ENCODE measurements around the gene SRSF9.
"Not testable (repeated sequence)": the region's sequence is repeated elsewhere in the genome, so short reads cannot be mapped to it uniquely, and the experiment has no call there.

SRSF9 gene

DNA sequence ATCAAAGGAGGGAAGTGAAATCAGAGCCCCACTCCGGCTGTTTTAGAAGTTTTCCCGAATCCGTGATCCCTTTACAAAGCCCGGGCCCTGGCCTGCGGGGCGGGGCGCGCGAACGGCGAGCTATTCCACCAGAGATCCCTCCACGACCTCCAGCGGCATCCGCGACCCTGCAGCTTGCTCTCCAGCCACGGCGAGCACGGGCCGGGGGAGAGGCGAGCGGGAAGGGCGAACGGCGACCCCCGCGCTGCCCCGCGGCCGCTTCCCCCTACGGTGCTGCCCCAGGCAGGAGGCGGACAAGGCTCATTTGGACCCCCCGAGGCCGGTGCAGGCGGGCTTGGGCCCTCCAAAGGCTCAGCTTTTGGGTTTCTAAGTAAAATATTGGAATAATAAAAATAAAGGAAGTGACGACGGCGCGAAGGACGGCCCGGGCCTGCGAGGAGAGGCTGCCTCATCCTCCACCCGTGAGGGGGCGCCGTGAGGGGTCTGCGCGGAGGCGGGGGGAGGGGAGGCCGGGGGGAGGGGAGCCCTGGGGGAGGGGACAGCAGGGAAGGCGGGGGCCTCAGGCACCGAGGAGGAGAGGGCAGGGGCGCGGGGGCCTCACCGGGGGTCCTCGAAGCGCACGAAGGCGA is 613 bp downstream of the SRSF9 start:
- H3K4me1 Mint-ChIP-seq: peaks cover 55% of the 10 kb centered on the region
- H3K36me3 Mint-ChIP-seq (ENCODE audit: low read depth): peaks cover 35% of the 10 kb centered on the region
- H3K27ac Mint-ChIP-seq: peak overlapping the region; percentile 89
- no peaks in the 10 kb centered on the region for H3K27me3 Mint-ChIP-seq
- no peaks in the 10 kb centered on the region for H3K9me3 Mint-ChIP-seq
- ATAC-seq: peak; percentile 6
- DNase-seq: peak; percentile 62
- H3K4me3 Mint-ChIP-seq: peak overlapping the region; percentile 94

DNA sequence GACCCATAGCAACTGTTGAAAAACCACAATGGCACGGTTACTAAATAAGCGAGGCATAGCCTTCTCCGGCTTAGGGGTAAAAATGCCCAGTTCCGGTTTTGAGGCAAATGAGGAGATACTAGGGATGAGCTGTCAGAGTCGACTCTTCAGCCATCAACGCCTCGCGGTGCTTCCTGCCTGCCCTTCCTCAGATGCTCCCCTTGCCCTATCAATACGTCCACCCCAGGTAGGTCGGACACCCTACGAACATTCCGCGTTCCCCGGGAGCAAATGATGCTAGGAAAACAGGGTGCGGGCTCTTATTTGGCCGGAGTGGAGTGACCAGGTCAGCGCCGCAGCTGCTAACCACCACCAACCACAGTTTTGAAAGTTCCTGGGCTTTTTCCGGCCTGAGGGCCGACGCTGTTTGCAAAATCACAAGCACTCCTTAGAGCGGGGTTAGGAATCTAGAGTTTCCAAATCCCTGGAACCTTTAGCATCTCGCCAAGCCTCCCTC is 1.2 kb downstream of the SRSF9 start:
- H3K27ac Mint-ChIP-seq: peak overlapping the region; percentile 89
- H3K4me3 Mint-ChIP-seq: peak overlapping the region; percentile 94
- DNase-seq: peak; percentile 34
- no peaks in the 10 kb centered on the region for H3K27me3 Mint-ChIP-seq
- ATAC-seq: no peak
- H3K4me1 Mint-ChIP-seq: peaks cover 51% of the 10 kb centered on the region
- H3K9me3 Mint-ChIP-seq: no peaks in the 10 kb centered on the region
- H3K36me3 Mint-ChIP-seq (ENCODE audit: low read depth): peaks cover 41% of the 10 kb centered on the region

DNA sequence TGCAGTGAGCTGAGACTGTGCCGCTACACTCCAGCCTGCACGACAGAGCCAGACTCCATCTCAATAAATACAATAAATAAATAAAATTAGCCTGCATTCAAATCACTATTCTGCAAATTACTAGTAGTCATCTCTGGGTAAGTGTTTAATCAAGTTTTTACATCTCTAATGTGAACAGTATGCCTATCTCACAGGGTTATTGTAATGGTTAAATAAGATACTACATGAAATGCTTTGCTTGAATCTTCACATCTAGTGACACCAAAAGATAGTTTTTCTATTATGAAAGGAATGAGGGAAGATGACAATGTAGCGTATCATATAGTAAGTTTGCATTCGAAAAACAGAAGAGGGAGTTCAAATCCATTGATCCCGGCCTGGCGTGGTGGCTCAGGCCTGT is 2.1 kb downstream of the SRSF9 start:
- Mint-ChIP-seq H3K27ac (peak overlapping the region; percentile 71), H3K4me1 (peaks cover 48% of the 10 kb centered on the region), H3K27me3 (no peaks in the 10 kb centered on the region), H3K9me3 (no peaks in the 10 kb centered on the region), H3K4me3 (peak overlapping the region; percentile 94), H3K36me3 (ENCODE audit: low read depth) (peaks cover 47% of the 10 kb centered on the region)
- ATAC-seq: no peak
- DNase-seq: no peak

DNA sequence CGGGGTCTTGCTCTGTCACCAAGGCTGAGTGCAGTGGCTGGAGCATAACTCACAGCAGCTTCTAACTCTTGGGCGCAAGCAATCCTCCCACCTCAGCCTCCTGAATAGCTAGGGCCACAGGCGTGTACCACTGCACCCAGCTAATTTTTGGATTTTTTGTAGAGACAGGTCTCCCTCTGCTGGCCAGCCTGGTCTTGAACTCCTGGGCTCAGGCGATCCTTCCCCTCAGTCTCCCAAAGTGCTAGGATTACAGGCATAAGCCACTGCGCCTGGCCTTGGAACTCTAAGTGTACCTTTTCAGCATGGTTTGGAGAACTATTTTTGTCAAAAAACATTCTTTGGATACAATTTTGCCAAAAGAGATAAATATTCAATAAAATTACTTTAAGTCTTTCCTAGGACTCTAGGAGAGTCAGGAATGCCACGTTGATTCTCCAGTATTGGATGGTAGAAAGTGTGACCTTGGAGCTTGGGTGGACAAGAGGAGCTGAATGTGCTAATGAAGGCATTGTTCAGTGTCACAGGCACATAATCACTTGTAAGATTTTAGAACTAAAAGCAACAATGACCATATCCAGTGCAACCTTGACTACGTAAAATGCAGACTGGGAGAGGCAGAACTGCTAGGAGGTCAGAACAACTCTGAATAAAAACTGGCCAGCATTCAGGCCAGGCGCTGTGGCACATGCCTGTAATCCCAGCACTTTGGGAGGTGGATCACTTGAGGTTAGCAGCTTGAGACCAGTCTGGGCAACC is 2.8 kb downstream of the SRSF9 start:
- H3K27ac Mint-ChIP-seq: peak overlapping the region; percentile 11
- DNase-seq: peak; percentile 46
- no peaks in the 10 kb centered on the region for H3K27me3 Mint-ChIP-seq
- no peaks in the 10 kb centered on the region for H3K9me3 Mint-ChIP-seq
- H3K4me1 Mint-ChIP-seq: peaks cover 44% of the 10 kb centered on the region
- ATAC-seq: no peak
- H3K4me3 Mint-ChIP-seq: peak overlapping the region; percentile 41
- peaks cover 52% of the 10 kb centered on the region for H3K36me3 Mint-ChIP-seq (ENCODE audit: low read depth)

DNA sequence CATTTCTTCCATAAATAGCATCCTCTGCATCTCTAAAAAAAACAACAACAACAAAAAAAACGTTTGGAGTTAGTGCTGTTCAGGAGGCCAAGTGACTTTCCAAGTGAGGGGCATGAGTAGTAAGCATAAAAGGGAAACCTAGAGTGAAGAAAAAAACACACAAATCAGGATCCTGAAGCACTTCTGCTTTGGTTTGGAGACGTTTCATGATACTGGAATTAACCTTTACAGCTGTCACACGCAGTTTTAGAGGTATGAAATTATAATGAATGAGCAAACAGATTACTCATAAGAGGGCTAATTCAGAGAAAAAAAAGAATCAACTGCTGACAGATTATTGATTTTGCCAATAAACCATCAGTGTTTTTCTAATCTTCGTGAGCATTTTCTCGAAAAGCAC is 3.8 kb downstream of the SRSF9 start:
- DNase-seq: no peak
- Mint-ChIP-seq H3K4me3 (no peak overlapping the region), H3K36me3 (ENCODE audit: low read depth) (peaks cover 56% of the 10 kb centered on the region), H3K27me3 (no peaks in the 10 kb centered on the region), H3K9me3 (no peaks in the 10 kb centered on the region), H3K27ac (peak overlapping the region; percentile 25), H3K4me1 (peaks cover 38% of the 10 kb centered on the region)
- ATAC-seq: no peak

DNA sequence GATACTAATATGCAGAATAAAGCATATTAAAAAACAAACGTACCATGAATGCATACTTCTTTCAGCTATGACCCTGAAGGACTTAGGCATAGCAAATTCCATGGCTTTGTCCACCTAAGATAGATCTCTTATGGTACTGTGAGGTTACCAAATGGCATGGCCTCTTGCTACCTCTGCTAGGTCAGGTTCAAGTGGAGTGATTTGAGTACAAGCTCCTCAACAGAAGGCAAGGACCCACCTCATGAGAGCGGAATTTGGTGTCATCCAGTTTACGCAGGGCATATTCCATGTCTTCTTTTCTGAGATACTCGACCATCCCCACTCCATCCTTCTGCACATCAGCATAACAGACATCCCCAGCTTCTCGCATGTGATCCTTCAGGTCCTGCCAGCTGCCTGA is 5.8 kb downstream of the SRSF9 start:
- no peaks in the 10 kb centered on the region for H3K27me3 Mint-ChIP-seq
- H3K4me3 Mint-ChIP-seq: no peak overlapping the region
- no peak for DNase-seq
- peaks cover 72% of the 10 kb centered on the region for H3K36me3 Mint-ChIP-seq (ENCODE audit: low read depth)
- no peak overlapping the region for H3K27ac Mint-ChIP-seq
- peaks cover 30% of the 10 kb centered on the region for H3K4me1 Mint-ChIP-seq
- H3K9me3 Mint-ChIP-seq: no peaks in the 10 kb centered on the region
- ATAC-seq: no peak

DNA sequence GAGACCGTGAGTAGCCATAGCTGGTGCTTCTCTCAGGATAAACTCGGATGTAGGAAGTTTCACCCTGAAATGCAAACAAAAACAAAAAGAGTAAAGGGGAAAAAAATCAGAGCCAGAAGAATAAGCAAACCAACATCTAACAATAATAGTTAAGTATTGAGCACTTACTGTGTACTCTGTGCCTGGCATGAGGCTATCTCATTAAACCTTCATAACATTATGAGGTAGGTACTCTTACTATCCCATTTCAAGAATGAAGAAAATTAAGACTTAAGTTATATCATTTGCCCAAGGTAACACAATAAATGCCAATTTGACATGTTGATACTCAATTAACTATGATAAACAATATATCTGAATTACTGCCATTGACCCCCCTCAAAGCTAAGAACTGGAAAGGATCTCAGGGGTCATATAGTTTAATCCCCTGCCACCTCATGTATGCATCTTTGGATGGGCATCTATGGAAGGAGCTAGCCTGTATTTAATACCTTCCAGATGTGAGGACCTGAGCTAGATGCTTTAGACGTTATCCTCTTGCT is 7.4 kb downstream of the SRSF9 start:
- ATAC-seq (no peak), DNase-seq (no peak)
- Mint-ChIP-seq H3K27me3 (no peaks in the 10 kb centered on the region), H3K4me3 (no peak overlapping the region), H3K36me3 (ENCODE audit: low read depth) (peaks cover 67% of the 10 kb centered on the region), H3K27ac (peak overlapping the region; percentile 21), H3K4me1 (peaks cover 19% of the 10 kb centered on the region), H3K9me3 (no peaks in the 10 kb centered on the region)

DNA sequence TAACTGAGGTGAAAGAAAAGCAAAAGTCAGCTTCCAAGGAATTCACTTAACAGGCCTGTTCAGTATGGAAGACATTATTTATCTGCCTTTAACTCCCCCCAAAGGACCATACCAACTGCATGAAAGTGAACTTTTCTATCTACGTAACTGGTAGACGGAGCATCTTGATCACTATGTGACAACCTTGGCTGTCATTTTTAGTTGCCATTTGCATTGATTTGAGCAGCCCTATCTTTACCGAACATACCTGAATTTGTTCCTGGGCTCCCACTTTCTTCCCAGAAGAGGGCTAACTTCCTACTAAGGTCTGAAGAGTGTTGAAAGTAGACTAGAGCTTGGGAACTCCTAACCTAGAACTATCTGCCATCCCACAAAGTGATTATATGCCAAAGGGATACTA is 9.4 kb downstream of the SRSF9 start:
- H3K27ac Mint-ChIP-seq: peak overlapping the region; percentile 64
- H3K27me3 Mint-ChIP-seq: no peaks in the 10 kb centered on the region
- H3K36me3 Mint-ChIP-seq (ENCODE audit: low read depth): peaks cover 66% of the 10 kb centered on the region
- no peak for ATAC-seq
- no peak overlapping the region for H3K4me3 Mint-ChIP-seq
- DNase-seq: no peak
- peaks cover under 1% of the 10 kb centered on the region for H3K4me1 Mint-ChIP-seq
- no peaks in the 10 kb centered on the region for H3K9me3 Mint-ChIP-seq

DNA sequence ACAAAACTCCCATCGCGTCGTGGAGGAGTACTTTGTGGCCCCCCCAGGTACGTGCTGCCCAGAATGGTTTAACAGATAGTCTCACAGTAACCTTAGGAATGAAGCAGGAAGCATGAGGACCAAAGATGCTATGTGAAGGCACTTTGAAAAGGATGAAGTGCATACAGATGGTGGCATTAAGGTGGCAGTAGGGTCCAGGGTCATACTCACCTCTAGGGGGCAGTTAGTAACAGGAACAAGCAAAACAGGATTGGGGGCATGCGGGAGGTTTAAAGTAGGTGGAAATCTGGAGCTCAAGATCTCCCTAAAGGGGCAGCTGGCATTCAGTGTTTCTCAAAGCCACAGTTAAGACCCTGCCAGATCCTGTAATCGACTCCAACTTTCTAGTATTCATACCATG is 12.4 kb downstream of the SRSF9 start:
- peaks cover 51% of the 10 kb centered on the region for H3K36me3 Mint-ChIP-seq (ENCODE audit: low read depth)
- H3K4me1 Mint-ChIP-seq: no peaks in the 10 kb centered on the region
- H3K4me3 Mint-ChIP-seq: no peak overlapping the region
- H3K27ac Mint-ChIP-seq: peak overlapping the region; percentile 13
- ATAC-seq (no peak), DNase-seq (no peak)
- H3K9me3 Mint-ChIP-seq: no peaks in the 10 kb centered on the region
- H3K27me3 Mint-ChIP-seq: no peaks in the 10 kb centered on the region

DNA sequence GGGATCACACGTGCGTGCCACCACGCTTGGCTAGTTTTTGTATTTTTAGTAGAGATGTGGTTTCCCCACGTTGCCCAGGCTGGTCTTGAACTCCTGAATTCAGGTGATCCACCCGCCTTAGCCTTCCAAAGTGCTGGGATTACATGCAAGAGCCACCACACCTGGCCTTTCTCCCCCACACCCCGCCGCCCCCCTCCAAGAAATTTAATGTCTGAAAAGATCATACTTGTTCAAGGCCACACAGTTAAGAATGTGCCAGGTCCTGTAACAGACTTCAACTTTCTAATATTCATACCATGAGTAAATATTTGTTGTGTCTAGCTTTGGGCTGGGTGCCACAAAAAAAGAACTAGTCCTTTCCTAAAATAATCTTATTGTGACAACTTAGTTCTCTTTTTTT is 14.2 kb downstream of the SRSF9 start:
- no peak overlapping the region for H3K4me3 Mint-ChIP-seq
- no peaks in the 10 kb centered on the region for H3K9me3 Mint-ChIP-seq
- no peak overlapping the region for H3K27ac Mint-ChIP-seq
- peaks cover 5% of the 10 kb centered on the region for H3K4me1 Mint-ChIP-seq
- peaks cover 43% of the 10 kb centered on the region for H3K36me3 Mint-ChIP-seq (ENCODE audit: low read depth)
- no peaks in the 10 kb centered on the region for H3K27me3 Mint-ChIP-seq
- DNase-seq (no peak), ATAC-seq (no peak)

DNA sequence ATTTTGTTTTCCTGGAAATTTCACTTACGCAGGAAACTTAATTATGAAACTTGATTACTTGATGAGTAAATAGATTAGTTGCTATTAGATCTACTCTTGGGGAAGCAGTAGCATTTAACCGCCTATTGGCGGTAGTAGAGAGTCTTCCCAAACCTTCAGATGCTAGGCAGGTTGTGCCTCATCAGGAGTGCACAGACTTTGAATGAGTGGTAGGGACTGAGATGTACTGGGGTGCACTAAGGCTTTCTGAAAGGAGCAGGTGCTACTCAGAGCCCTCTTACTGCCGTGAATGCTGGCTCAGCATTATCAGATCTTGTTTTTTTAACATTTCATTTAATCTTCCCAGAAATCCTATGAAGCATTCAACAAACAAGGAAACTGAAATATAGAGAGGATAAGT is 15.6 kb downstream of the SRSF9 start:
- Mint-ChIP-seq H3K36me3 (ENCODE audit: low read depth) (peaks cover 40% of the 10 kb centered on the region), H3K27me3 (no peaks in the 10 kb centered on the region), H3K4me3 (no peak overlapping the region), H3K27ac (no peak overlapping the region), H3K4me1 (peaks cover 10% of the 10 kb centered on the region), H3K9me3 (no peaks in the 10 kb centered on the region)
- DNase-seq (no peak), ATAC-seq (peak; percentile 81)

DNA sequence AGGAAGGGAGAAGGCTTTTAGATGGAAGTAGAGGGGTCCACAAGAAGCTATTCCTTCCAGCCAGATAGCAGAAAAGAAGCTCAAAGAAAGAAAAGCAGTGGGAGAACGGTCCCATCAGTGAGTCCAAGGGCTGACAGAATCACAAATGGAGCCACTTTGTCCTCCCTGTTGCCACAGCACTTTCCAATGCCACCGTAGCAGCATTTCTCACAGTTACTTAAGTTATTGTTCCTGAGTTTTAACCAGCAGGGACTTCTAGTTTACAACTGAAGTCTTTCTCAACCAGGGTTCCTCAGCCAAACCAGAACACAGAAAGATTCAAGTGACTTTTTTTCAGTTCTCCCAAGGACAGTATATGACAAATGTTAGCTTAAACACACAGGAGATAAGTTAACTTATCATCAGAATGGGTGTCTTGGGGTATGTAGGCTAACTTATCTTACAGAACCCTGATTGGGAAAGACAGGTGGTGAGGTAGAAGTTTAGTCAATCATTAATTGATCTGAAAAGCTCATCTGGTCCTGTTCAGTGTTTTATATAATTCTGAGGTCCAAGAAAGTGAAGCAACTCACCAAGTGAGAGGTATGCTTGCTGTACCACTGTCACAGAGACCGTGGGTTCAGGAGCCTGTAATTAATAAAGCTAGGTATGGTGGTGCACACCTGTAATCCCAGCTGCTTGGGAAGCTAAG is 16.3 kb downstream of the SRSF9 start:
- Mint-ChIP-seq H3K27me3 (no peaks in the 10 kb centered on the region), H3K4me1 (peaks cover 14% of the 10 kb centered on the region), H3K36me3 (ENCODE audit: low read depth) (peaks cover 34% of the 10 kb centered on the region), H3K9me3 (no peaks in the 10 kb centered on the region), H3K27ac (no peak overlapping the region), H3K4me3 (no peak overlapping the region)
- ATAC-seq (no peak), DNase-seq (no peak)

DNA sequence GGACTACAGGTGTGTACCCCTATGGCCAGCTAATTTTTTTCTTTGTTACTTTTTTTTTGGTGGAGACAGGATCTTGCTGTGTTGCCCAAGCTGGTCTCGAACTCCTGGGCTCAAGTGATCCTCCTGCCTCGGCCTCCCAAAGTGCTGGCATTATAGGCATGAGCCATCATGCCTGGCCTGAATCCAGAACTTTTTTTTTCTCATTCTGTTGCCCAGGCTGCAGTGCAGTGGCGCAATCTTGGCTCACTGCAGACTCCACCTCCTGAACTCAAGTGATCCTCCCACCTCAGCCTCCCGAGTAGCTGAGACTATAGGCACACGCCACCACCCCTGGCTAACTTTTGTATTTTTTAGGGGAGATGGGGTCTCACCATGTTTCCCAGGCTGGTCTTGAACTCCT is 17.0 kb downstream of the SRSF9 start:
- not testable (repeated sequence) for ATAC-seq, H3K27ac Mint-ChIP-seq, DNase-seq, H3K27me3 Mint-ChIP-seq, H3K4me3 Mint-ChIP-seq, H3K9me3 Mint-ChIP-seq
- peaks cover 34% of the 10 kb centered on the region for H3K36me3 Mint-ChIP-seq (ENCODE audit: low read depth)
- peaks cover 21% of the 10 kb centered on the region for H3K4me1 Mint-ChIP-seq

DNA sequence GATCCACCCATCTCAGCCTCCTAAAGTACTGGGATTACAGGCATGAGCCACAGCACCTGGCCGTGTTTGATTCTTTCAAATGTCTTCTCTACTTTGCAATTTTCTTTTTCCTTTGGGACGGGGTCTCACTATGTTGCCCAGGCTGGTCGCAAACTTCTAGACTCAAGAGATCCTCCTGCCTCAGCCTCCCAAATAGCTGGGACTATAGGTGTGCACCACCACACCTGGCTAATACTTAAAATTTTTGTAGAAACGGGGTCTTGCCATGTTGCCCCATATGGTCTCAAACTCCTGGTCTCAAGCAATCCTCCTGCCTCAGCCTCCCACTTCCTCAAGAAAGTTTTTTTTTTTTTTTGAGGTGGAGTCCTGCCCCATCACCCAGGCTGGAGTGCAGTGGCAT is 21.6 kb downstream of the SRSF9 start:
- H3K4me1 Mint-ChIP-seq: peaks cover 49% of the 10 kb centered on the region
- H3K27me3 Mint-ChIP-seq: peaks cover 2% of the 10 kb centered on the region
- peak overlapping the region; percentile 99 for H3K4me3 Mint-ChIP-seq
- H3K27ac Mint-ChIP-seq: peak overlapping the region; percentile 27
- no peaks in the 10 kb centered on the region for H3K9me3 Mint-ChIP-seq
- H3K36me3 Mint-ChIP-seq (ENCODE audit: low read depth): peaks cover 32% of the 10 kb centered on the region
- no peak for DNase-seq
- ATAC-seq: no peak

DNA sequence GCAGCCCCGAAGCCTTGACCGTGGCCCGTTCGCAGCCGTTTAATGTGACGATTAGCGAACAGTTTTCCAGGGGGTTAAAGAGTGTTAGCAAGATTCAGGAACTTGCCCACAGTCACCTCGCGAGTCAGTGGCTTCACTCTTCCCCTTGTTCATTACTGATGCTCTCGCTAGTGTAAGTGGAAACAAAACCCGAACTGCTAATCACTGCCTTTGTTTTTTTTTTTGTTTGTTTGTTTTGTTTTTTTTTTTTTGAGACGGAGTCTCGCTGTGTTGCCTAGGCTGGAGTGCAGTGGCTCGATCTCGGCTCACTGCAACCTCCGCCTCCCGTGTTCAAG is 22.7 kb downstream of the SRSF9 start:
- ATAC-seq, DNase-seq, H3K27me3 Mint-ChIP-seq, H3K9me3 Mint-ChIP-seq: not testable (repeated sequence)
- Mint-ChIP-seq H3K36me3 (ENCODE audit: low read depth) (peaks cover 31% of the 10 kb centered on the region), H3K4me1 (peaks cover 47% of the 10 kb centered on the region), H3K27ac (peak overlapping the region; percentile 100), H3K4me3 (peak overlapping the region; percentile 99)

All from activated naive CD8-positive, alpha-beta T cell treated with anti-CD3 and anti-CD28 coated beads, Interleukin-2, amount 50 U/mL, for 24 hours (primary cell).